ENCODE data around the gene FUT6. TPM values are rescaled to one million over a fixed set of nuclear protein-coding genes. Genes with fewer than 3 reads are reported as not detected.

The FUT6 gene
- total RNA-seq, 2 donors from 2014 or later, result 0.62 TPM; not detected in 1

DNA sequence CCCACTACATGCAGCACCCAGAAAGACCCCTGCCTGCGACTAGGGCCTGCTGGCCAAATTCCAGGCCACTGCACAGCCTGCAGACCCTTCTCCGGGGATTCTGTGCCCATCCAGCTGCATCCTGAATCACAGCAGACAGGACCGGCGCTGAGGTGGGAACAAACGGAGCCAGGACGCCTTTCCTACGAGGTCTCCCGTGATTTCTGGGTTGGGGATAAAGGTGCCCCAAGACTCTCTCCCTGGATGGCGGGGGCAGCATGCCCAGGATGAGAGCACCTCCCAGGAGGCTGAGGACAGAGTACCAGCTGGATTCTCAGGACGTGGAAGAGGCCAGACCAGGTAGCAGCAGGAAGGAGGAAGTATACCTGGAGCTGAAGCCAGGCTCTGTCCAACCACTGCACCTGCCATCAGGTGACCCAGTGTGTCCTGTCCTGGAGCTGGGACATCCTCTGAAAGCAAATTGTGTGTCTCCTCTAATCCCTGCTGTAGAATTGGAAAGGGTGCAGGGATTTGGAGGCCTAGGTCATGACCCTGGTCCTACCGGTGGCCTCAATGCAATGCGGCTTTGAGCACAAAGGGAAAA, 34.2 kb upstream of the FUT6 start:
- Histone ChIP-seq H3K4me3 (no peak overlapping the region), H3K27ac (no peak overlapping the region), H3K4me1 (replicated peaks) (no peaks in the 10 kb centered on the region), H3K27me3 (replicated peaks; ENCODE audit: insufficient read depth) (no peaks in the 10 kb centered on the region), H3K9me3 (no peaks in the 10 kb centered on the region), H3K36me3 (no peaks in the 10 kb centered on the region)
- WGBS, result 95% methylated on average over 12 of the region's 12 CpGs
- no peak for DNase-seq (ENCODE audit: low spot score)
- intact Hi-C loops (cut with DNase I), result no loop called here
- TF ChIP-seq POLR2A (IDR thresholded peaks at IDR 0.05) (no peak), CTCF (IDR thresholded peaks at IDR 0.05) (no peak), POLR2AphosphoS5 (IDR thresholded peaks at IDR 0.05) (no peak)

DNA sequence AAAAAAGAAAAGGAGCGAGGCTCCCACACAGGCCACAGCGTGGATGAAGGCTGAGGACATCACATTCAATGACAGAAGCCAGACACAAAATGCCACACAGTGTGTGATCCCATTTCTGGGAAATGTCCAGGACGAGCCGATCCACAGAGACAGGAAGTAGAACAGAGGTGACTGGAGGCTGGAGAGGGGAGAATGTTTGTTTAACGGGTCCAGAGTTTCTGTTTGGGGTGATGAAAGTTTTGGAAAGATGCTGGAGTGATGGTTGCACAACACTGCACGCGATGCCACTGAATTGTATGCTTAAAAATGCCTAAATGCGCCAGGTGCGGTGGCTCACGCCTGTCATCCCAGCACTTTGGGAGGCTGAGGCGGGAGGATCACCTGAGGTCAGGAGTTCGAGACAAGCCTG, 31.5 kb upstream of the FUT6 start:
- H3K27me3 ChIP-seq (replicated peaks; ENCODE audit: insufficient read depth), result no peaks in the 10 kb centered on the region
- no peak for DNase-seq (ENCODE audit: low spot score)
- no peak for TF ChIP-seq CTCF (IDR thresholded peaks at IDR 0.05)
- TF ChIP-seq POLR2AphosphoS5 (IDR thresholded peaks at IDR 0.05), result no peak
- no peak for TF ChIP-seq POLR2A (IDR thresholded peaks at IDR 0.05)
- no peaks in the 10 kb centered on the region for H3K9me3 ChIP-seq
- no peaks in the 10 kb centered on the region for H3K4me1 ChIP-seq (replicated peaks)
- intact Hi-C loops (cut with DNase I), result no loop called here
- no peaks in the 10 kb centered on the region for H3K36me3 ChIP-seq
- H3K27ac ChIP-seq, result no peak overlapping the region
- 82% methylated on average over 12 of the region's 12 CpGs for WGBS
- no peak overlapping the region for H3K4me3 ChIP-seq

GRCh38 chr19:5867201-5868136, 28.0 kb upstream of the FUT6 start:
- Histone ChIP-seq H3K36me3 (no peaks in the 10 kb centered on the region), H3K27me3 (replicated peaks; ENCODE audit: insufficient read depth) (no peaks in the 10 kb centered on the region), H3K9me3 (no peaks in the 10 kb centered on the region), H3K4me1 (replicated peaks) (no peaks in the 10 kb centered on the region), H3K4me3 (no peak overlapping the region), H3K27ac (no peak overlapping the region)
- intact Hi-C loops (cut with DNase I), result no loop called here
- DNase-seq (ENCODE audit: low spot score), result no peak
- no peak for TF ChIP-seq POLR2AphosphoS5 (IDR thresholded peaks at IDR 0.05)
- no peak for TF ChIP-seq CTCF (IDR thresholded peaks at IDR 0.05)
- TF ChIP-seq POLR2A (IDR thresholded peaks at IDR 0.05), result no peak
- WGBS, result 88% methylated on average over 31 of the region's 31 CpGs

- 70% methylated on average over 11 of the region's 11 CpGs for WGBS
- Histone ChIP-seq H3K4me1 (replicated peaks) (no peaks in the 10 kb centered on the region), H3K27me3 (replicated peaks; ENCODE audit: insufficient read depth) (no peaks in the 10 kb centered on the region), H3K36me3 (no peaks in the 10 kb centered on the region), H3K27ac (no peak overlapping the region), H3K4me3 (no peak overlapping the region), H3K9me3 (no peaks in the 10 kb centered on the region)
- intact Hi-C loops (cut with DNase I), result no loop called here
- TF ChIP-seq CTCF (IDR thresholded peaks at IDR 0.05) (no peak), POLR2A (IDR thresholded peaks at IDR 0.05) (no peak), POLR2AphosphoS5 (IDR thresholded peaks at IDR 0.05) (no peak)
- no peak for DNase-seq (ENCODE audit: low spot score)
These were observed 26.3 kb upstream of the FUT6 start for GRCh38 chr19:5865772-5866171.
